Measurements from ENCODE around the gene OTOP3.
"Not testable (repeated sequence)": the region's sequence is repeated elsewhere in the genome, so short reads cannot be mapped to it uniquely, and the experiment has no call there.

The OTOP3 gene

DNA sequence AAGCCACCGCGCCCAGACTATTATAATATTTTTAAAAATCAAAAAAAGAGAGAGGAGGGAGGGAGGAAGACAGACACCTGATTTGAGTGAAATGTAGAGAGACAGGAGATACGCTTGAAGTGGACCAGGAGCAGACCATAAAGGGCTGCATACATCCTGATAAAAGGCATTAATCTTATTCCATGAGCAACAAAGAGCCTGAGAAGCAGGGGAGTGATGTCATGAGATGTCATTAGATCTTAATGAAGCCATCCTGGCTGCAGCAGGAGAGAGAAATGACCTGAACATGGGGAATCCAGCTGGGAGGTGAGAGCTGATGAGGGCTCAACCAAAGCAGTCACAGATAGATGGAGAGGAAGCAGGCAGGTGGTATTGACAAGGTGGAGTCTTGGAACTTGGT, 42.1 kb downstream of the OTOP3 start:
- H3K27me3 ChIP-seq (ENCODE audit: control insufficient read depth, insufficient read depth, low read length): peaks cover 3% of the 10 kb centered on the region
- H3K27ac ChIP-seq (ENCODE audit: low read depth, low read length): no peak overlapping the region
- H3K36me3 ChIP-seq (ENCODE audit: control insufficient read depth, insufficient read depth, low read length): no peaks in the 10 kb centered on the region
- H3K4me1 ChIP-seq (ENCODE audit: control insufficient read depth, insufficient read depth, low read length): peaks cover 6% of the 10 kb centered on the region
- no peak overlapping the region for H3K4me3 ChIP-seq (ENCODE audit: low read length)
- no peak overlapping the region for H3K9ac ChIP-seq (ENCODE audit: low read length)

DNA sequence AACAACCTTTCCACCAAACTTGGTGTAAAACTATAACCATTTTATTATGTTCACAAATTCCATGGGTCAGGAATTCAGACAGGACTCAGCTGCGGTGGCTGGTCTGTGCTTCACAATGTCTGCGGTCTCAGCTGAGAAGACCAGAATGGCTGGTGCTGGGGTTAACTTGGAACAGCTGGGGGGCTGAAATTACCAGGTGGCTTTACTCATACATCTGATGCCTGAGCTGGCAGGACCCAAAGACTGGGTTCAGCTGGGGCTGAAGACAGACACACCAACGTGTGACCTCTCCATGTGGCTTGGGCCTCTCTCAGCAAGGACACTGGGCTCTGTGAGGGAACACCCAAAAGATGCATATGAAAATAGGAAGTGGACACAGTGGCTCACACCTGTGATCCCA, 42.5 kb downstream of the OTOP3 start:
- H3K27ac ChIP-seq (ENCODE audit: low read depth, low read length): no peak overlapping the region
- no peak overlapping the region for H3K9ac ChIP-seq (ENCODE audit: low read length)
- peaks cover 3% of the 10 kb centered on the region for H3K27me3 ChIP-seq (ENCODE audit: control insufficient read depth, insufficient read depth, low read length)
- no peaks in the 10 kb centered on the region for H3K36me3 ChIP-seq (ENCODE audit: control insufficient read depth, insufficient read depth, low read length)
- no peak overlapping the region for H3K4me3 ChIP-seq (ENCODE audit: low read length)
- H3K4me1 ChIP-seq (ENCODE audit: control insufficient read depth, insufficient read depth, low read length): peaks cover 6% of the 10 kb centered on the region

DNA sequence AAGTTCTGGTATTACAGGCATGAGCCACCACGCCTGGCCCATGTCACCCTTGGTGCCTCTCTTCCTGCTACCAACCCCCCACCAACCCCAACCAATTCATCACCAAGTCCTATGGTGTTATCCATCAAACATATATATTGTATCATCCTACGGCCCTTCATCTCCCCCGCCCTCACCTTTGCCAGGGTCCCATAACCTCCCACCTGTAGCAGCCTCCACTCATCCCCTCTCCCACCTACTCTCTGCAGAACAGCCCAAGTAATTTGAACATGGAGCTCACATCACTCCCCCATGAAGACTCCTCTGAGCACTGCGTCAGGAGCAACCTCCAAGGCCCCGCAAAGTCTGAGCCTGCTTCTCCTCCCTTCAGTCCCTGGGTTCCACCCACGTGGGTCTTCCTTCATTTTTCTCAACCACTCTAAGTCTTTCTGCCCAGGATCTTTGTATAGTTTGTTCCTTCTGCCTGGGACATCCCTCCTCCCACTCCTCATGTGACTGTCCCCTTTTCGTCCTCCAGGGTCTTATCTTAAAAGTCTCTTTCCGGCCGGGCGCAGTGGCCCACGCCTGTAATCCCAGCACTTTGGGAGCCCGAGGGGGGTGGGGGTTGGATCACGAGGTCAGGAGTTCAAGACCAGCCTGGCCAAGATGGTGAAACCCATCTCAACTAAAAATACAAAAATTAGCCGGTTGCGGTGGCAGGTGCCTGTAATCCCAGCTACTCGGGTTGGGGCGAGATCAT, 43.9 kb downstream of the OTOP3 start:
- peaks cover 6% of the 10 kb centered on the region for H3K4me1 ChIP-seq (ENCODE audit: control insufficient read depth, insufficient read depth, low read length)
- no peak overlapping the region for H3K9ac ChIP-seq (ENCODE audit: low read length)
- no peak overlapping the region for H3K27ac ChIP-seq (ENCODE audit: low read depth, low read length)
- H3K27me3 ChIP-seq (ENCODE audit: control insufficient read depth, insufficient read depth, low read length): peaks cover 1% of the 10 kb centered on the region
- H3K4me3 ChIP-seq (ENCODE audit: low read length): no peak overlapping the region
- no peaks in the 10 kb centered on the region for H3K36me3 ChIP-seq (ENCODE audit: control insufficient read depth, insufficient read depth, low read length)

- peak overlapping the region; percentile 63 for H3K9ac ChIP-seq (ENCODE audit: low read length)
- H3K4me1 ChIP-seq (ENCODE audit: control insufficient read depth, insufficient read depth, low read length): peaks cover 6% of the 10 kb centered on the region
- H3K27ac ChIP-seq (ENCODE audit: low read depth, low read length): peak overlapping the region; percentile 65
- no peaks in the 10 kb centered on the region for H3K27me3 ChIP-seq (ENCODE audit: control insufficient read depth, insufficient read depth, low read length)
- H3K4me3 ChIP-seq (ENCODE audit: low read length): peak overlapping the region; percentile 81
- H3K36me3 ChIP-seq (ENCODE audit: control insufficient read depth, insufficient read depth, low read length): no peaks in the 10 kb centered on the region
These were observed 45.8 kb downstream of the OTOP3 start for GRCh38 chr17:74981318-74981978.

DNA sequence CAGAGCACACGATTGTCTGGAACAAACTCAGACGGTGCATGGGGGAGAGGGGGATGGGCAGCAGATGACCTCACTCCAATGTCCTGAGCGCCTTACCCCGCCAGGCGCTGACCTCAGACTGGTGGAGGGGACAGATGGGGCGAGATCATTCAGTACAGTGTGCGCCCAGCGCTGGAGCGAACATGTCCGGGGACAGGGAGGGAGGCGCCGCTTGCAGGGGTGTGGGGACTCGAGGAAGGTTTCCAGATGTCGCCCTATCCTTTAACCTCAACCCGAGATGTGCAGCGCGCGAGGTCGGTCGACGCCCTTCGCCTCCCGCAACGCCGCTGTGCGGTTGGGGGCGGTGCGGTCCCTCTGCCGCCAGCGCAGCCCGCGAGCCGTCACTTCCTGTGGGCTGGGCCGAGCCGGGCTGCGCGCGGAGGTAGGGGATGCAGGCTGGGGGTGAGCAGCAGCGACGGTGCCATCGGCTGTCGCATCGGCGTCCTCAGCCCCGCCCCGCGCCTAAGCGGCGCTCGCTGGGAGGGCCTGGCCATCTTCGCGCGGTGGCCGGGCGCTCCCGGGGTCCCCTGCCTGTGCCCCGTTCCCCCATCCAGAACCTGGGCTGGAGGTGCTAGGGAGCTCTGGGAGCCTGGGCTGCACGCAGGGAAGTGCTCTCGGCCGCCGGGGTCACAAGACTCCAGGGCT, 46.4 kb downstream of the OTOP3 start:
- Histone ChIP-seq H3K27ac (ENCODE audit: low read depth, low read length) (peak overlapping the region; percentile 65), H3K36me3 (ENCODE audit: control insufficient read depth, insufficient read depth, low read length) (no peaks in the 10 kb centered on the region), H3K4me1 (ENCODE audit: control insufficient read depth, insufficient read depth, low read length) (peaks cover 6% of the 10 kb centered on the region), H3K4me3 (ENCODE audit: low read length) (peak overlapping the region; percentile 81), H3K27me3 (ENCODE audit: control insufficient read depth, insufficient read depth, low read length) (no peaks in the 10 kb centered on the region), H3K9ac (ENCODE audit: low read length) (peak overlapping the region; percentile 63)

- H3K27ac ChIP-seq (ENCODE audit: low read depth, low read length): peak overlapping the region; percentile 65
- H3K4me1 ChIP-seq (ENCODE audit: control insufficient read depth, insufficient read depth, low read length); H3K36me3 ChIP-seq (ENCODE audit: control insufficient read depth, insufficient read depth, low read length); H3K27me3 ChIP-seq (ENCODE audit: control insufficient read depth, insufficient read depth, low read length): not testable (repeated sequence)
- peak overlapping the region; percentile 81 for H3K4me3 ChIP-seq (ENCODE audit: low read length)
- H3K9ac ChIP-seq (ENCODE audit: low read length): peak overlapping the region; percentile 63
These were observed 47.1 kb downstream of the OTOP3 start for GRCh38 chr17:74982663-74983313.

DNA sequence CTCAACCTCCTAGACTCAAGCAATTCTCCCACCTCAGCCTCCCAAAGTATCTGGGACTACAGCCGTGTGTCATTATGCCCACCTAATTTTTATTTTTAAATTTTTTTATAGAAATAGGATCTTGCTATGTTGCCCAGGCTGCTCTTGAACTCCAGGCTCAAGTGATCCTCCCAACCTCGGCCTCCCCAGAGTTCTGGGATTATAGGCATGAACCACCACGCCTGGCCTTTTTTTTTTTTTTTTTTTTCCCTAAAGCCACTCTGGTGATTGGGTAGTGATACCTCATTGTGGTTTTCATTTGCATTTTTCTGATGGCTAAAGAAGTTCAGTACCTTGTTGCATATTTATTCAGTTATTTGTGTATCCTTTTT, 50.5 kb downstream of the OTOP3 start:
- Histone ChIP-seq H3K27ac (ENCODE audit: low read depth, low read length) (no peak overlapping the region), H3K4me1 (ENCODE audit: control insufficient read depth, insufficient read depth, low read length) (peaks cover 13% of the 10 kb centered on the region), H3K36me3 (ENCODE audit: control insufficient read depth, insufficient read depth, low read length) (no peaks in the 10 kb centered on the region), H3K4me3 (ENCODE audit: low read length) (no peak overlapping the region), H3K27me3 (ENCODE audit: control insufficient read depth, insufficient read depth, low read length) (no peaks in the 10 kb centered on the region), H3K9ac (ENCODE audit: low read length) (no peak overlapping the region)

DNA sequence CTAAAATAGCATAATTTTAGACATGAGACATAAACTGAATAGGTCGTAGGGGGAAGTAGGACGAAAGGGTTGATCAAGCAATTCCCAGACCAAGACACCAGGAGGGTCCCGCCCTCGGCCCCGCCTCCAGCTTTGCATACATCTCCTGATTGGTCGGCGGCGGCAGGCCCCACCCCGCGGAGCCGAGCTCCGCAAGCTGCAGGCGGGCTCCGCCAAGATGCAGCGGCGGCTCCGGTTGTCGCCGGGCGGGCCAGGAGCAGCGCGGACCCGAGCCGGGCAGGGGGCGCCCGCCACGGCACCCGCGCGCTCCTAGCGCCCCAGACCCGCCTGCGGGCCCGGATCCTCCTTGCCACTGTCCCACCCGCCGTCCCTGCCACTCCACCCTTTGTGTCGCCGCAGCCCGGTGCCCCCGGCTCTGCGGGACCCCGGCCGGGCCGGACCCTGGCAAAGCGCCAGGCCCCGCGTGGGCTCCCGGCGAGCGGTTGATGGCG, 51.8 kb downstream of the OTOP3 start, which contains the start of gene CDR2L:
CDR2L (plus strand) TSS at position 215 of the 491 bp plus-strand sequence. CDS start 412 bp downstream, outside the sequence.
- peak within 1 kb of the TSS; percentile 81 for H3K4me3 ChIP-seq (ENCODE audit: low read length)
- H3K36me3 ChIP-seq (ENCODE audit: control insufficient read depth, insufficient read depth, low read length): no peaks in the 10 kb centered on the region
- H3K27ac ChIP-seq (ENCODE audit: low read depth, low read length): peak within 1 kb of the TSS; percentile 87
- peaks cover 7% of the 10 kb centered on the region for H3K4me1 ChIP-seq (ENCODE audit: control insufficient read depth, insufficient read depth, low read length)
- peak within 1 kb of the TSS; percentile 39 for H3K9ac ChIP-seq (ENCODE audit: low read length)
- H3K27me3 ChIP-seq (ENCODE audit: control insufficient read depth, insufficient read depth, low read length): no peaks in the 10 kb centered on the region

- Histone ChIP-seq H3K36me3 (ENCODE audit: control insufficient read depth, insufficient read depth, low read length) (no peaks in the 10 kb centered on the region), H3K27me3 (ENCODE audit: control insufficient read depth, insufficient read depth, low read length) (no peaks in the 10 kb centered on the region), H3K9ac (ENCODE audit: low read length) (peak overlapping the region; percentile 39), H3K4me1 (ENCODE audit: control insufficient read depth, insufficient read depth, low read length) (peaks cover 7% of the 10 kb centered on the region), H3K4me3 (ENCODE audit: low read length) (peak overlapping the region; percentile 81), H3K27ac (ENCODE audit: low read depth, low read length) (peak overlapping the region; percentile 87)
These were observed 52.4 kb downstream of the OTOP3 start for GRCh38 chr17:74987909-74988711.

DNA sequence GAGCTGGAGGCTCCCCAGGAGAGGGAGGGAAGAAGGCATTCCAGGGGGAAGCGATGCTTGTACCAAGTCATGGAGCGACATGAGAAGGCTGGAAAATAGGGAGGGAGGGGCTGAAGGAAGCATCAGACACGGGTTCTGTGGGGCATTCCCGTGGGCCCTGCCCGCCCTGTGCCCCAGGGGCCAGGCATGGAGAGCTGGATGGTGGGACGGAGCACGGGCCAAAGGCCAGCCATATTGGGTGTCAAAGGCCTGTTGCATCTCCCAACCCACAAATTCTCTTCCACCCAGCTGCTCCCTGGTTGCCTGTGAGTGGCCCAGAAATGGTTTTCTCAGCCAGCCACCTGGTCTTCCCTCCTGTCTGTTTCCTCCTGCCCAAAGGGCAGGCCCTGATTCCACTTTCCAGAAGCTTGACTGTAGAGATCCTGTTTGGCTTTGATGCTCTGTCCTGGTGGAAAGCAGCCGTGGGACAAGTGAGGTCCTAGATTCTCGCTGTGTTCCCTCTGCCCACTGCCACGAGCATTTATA, 54.9 kb downstream of the OTOP3 start:
- Histone ChIP-seq H3K27me3 (ENCODE audit: control insufficient read depth, insufficient read depth, low read length) (no peaks in the 10 kb centered on the region), H3K9ac (ENCODE audit: low read length) (no peak overlapping the region), H3K4me3 (ENCODE audit: low read length) (no peak overlapping the region), H3K4me1 (ENCODE audit: control insufficient read depth, insufficient read depth, low read length) (peaks cover 7% of the 10 kb centered on the region), H3K27ac (ENCODE audit: low read depth, low read length) (no peak overlapping the region), H3K36me3 (ENCODE audit: control insufficient read depth, insufficient read depth, low read length) (no peaks in the 10 kb centered on the region)

DNA sequence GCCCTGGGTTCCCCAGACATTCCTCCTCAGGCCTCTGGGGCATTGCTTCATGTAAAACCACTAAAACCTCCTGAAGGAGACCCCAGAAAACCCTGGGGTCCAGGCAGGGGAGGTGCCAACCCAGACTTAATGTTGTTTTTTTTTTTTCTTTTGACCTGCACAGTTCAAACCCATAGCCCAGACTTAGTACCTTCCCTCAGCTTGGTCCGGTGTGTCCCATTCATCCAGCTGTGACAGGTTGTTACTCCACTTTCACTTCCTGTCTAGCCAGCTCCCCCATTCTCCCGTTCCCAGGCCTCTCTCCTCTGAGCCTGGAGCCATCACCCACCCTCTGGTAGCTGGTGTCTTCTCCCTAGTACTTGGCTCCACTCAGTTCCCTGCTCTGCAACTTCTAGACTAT, 56.5 kb downstream of the OTOP3 start:
- H3K27ac ChIP-seq (ENCODE audit: low read depth, low read length): no peak overlapping the region
- H3K9ac ChIP-seq (ENCODE audit: low read length): no peak overlapping the region
- H3K4me1 ChIP-seq (ENCODE audit: control insufficient read depth, insufficient read depth, low read length): peaks cover 7% of the 10 kb centered on the region
- no peaks in the 10 kb centered on the region for H3K36me3 ChIP-seq (ENCODE audit: control insufficient read depth, insufficient read depth, low read length)
- no peak overlapping the region for H3K4me3 ChIP-seq (ENCODE audit: low read length)
- no peaks in the 10 kb centered on the region for H3K27me3 ChIP-seq (ENCODE audit: control insufficient read depth, insufficient read depth, low read length)

Measured in rectal smooth muscle tissue (tissue), 1 donor.